ENCODE results near the gene ELF3.
A peak's percentile ranks its signal among the peaks of the same experiment; 100 is the strongest.
"Not testable (repeated sequence)": the region's sequence is repeated elsewhere in the genome, so short reads cannot be mapped to it uniquely, and the experiment has no call there.

ELF3 gene

GRCh38 chr1:202046748-202047708, 36.6 kb downstream of the ELF3 start:
- no peak for TF ChIP-seq CTCF (IDR thresholded peaks at IDR 0.05; ENCODE audit: insufficient read depth, low read length, missing control alignments)
- no peak for DNase-seq (ENCODE audit: low read depth, low spot score)
- ChIA-PET CTCF (no interaction called here), POLR2A (no interaction called here)
- H3K4me3 ChIP-seq (ENCODE audit: low read depth, low read length), result no peak overlapping the region

DNA sequence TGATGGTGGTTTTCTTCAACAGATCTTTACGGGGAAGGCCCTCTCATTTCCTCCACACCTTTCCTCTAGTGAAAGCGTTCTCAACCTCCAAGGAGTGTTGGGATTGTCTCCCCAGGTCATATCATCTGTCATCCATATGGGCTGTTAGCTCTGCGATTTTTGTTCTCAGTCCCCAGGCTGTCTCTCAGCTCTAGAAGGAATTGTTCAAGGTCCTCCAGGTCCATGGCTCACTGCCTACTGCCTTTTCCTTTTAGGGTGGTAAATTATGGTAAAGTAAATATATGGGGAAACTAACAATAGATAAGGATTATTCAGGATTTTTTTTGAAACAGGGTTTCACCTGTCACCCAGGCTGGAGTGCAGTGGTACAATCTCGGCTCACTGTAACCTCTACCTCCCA, 37.6 kb downstream of the ELF3 start:
- H3K4me3 ChIP-seq (ENCODE audit: low read depth, low read length), result no peak overlapping the region
- POLR2A ChIA-PET, result no interaction called here
- TF ChIP-seq CTCF (IDR thresholded peaks at IDR 0.05; ENCODE audit: insufficient read depth, low read length, missing control alignments), result no peak
- CTCF ChIA-PET, result no interaction called here
- no peak for DNase-seq (ENCODE audit: low read depth, low spot score)

DNA sequence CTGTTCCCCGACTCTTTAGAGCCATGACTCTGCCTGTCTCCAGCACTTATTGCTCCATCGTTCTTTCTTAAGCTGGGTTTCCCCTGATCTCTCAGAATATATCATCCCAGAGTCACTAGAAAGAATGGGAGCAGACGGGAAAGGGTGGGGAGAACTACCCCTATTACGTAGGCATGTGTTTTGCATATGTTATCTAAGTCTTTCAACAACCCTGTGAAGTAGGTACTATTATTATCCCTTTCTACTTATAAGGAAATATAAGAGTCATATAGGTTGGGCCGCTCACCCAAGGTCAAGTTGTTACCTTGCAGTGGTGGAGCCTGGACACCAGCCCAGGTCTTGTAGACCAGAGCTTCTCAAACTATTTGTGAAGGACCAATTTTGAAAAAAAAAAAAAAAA, 38.7 kb downstream of the ELF3 start:
- no peak overlapping the region for H3K4me3 ChIP-seq (ENCODE audit: low read depth, low read length)
- peak; percentile 12 for DNase-seq (ENCODE audit: low read depth, low spot score)
- POLR2A ChIA-PET, result no interaction called here
- TF ChIP-seq CTCF (IDR thresholded peaks at IDR 0.05; ENCODE audit: insufficient read depth, low read length, missing control alignments), result no peak
- CTCF ChIA-PET, result interaction anchor here (1.0 to 1.2 kb wide), 2 partner anchors 9 to 11 kb away, joined by 3 read pairs; no protein-coding TSS in a partner anchor

DNA sequence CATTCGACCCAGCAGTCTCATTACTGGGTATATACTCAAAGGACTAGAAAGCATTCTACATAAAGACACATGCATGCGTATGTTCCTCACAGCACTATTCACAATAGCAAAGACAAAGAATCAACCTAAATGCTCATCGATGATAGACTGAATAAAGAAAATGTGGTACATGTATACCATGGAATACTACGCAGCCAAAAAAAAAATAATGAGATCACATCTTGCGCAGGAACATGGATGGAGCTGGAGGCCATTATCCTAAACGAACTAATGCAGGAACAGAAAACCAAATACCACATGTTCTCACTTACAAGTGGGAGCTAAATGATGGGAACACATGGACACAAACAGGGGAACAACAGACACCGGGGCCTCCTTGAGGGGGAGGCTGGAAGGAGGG, 43.7 kb downstream of the ELF3 start:
- ChIA-PET POLR2A (no interaction called here), CTCF (no interaction called here)
- TF ChIP-seq CTCF (IDR thresholded peaks at IDR 0.05; ENCODE audit: insufficient read depth, low read length, missing control alignments), result no peak
- H3K4me3 ChIP-seq (ENCODE audit: low read depth, low read length), result no peak overlapping the region
- no peak for DNase-seq (ENCODE audit: low read depth, low spot score)

GRCh38 chr1:202054673-202055072, 44.3 kb downstream of the ELF3 start:
- DNase-seq (ENCODE audit: low read depth, low spot score); POLR2A ChIA-PET; H3K4me3 ChIP-seq (ENCODE audit: low read depth, low read length): not testable (repeated sequence)
- CTCF ChIA-PET, result interaction anchor here (0.6 kb wide), 1 partner anchor 86 kb away, joined by 3 read pairs; no protein-coding TSS in a partner anchor

DNA sequence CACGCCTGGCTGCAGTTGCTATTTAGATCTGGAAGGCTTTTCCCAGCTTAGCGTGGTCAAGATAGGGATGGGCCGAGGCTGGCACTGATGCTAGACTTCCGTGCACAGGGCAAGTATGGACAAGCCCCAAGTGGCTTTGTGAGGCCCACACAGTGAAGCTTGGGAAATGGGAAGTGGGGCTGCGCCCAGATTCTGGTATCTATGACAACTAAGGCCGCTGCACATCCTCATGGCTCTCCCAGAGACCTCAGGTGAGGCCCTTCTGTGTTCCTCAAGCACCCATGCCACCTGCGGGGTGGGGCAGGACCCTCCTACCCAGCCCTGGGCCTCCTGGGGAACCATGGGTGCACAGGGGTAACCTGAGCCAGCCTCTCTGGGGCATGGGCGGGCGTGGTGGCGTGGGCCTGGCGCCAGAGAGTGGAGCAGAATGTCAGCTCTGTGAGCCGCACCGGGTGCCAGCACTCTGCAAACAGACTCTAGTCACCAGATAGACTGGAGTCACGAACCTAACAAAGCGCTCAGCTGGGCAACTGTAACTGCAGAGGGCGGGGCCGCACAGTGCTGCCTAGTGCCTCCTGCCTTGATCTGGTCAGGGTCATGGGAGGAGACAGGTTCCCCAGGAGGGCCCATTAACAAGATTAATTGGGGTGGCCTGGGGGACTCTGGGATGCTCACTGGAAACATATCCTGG, 46.4 kb downstream of the ELF3 start:
- POLR2A ChIA-PET, result no interaction called here
- CTCF ChIA-PET, result interaction anchor here (1.0 to 1.6 kb wide), 2 partner anchors 9 to 13 kb away, joined by 3 to 4 read pairs; no protein-coding TSS in a partner anchor
- no peak overlapping the region for H3K4me3 ChIP-seq (ENCODE audit: low read depth, low read length)
- no peak for DNase-seq (ENCODE audit: low read depth, low spot score)
- no peak for TF ChIP-seq CTCF (IDR thresholded peaks at IDR 0.05; ENCODE audit: insufficient read depth, low read length, missing control alignments)

- POLR2A ChIA-PET; H3K4me3 ChIP-seq (ENCODE audit: low read depth, low read length); DNase-seq (ENCODE audit: low read depth, low spot score); CTCF ChIA-PET: not testable (repeated sequence)
Measured at GRCh38 chr1:202057335-202057704, 46.9 kb downstream of the ELF3 start.

All from AG04449 (cell line).